Body of pancreas (tissue), 4 donors: ENCODE results near the gene PLXNA3. TPM values are rescaled to one million over a fixed set of nuclear protein-coding genes. Genes with fewer than 3 reads are reported as not detected.

Experiments used
- ATAC-seq: fragments of 150-250 bp; one replicate; pipeline ENCODE4 v1.9.1; 2016
- DNase-seq, 4 donors: peaks; one replicate each; pipeline ENCODE4 v3.0.0-alpha.2; 2019
- H3K27ac ChIP-seq, 4 donors: fragments of 200-600 bp; sonication (generic); 1 replicate in 3 of 4; 2 replicates in 1 of 4; pipeline versions ENCODE4 v1.5.1 to v1.6.1; 2016 to 2019; ENCODE audit warnings: mild to moderate bottlenecking in 1 of 4, mixed read lengths in 1 of 4, moderate library complexity in 1 of 4
- H3K27me3 ChIP-seq, 2 donors: fragments of 200-600 bp; sonication (generic); one replicate each; pipeline ENCODE4 v1.6.0; 2016; ENCODE audit warnings: mild to moderate bottlenecking in 1 of 2
- H3K36me3 ChIP-seq, 2 donors: fragments of 200-600 bp; sonication (generic); replicated peaks in 1 of 2; 2 replicates each; pipeline ENCODE4 v1.5.1; 2016; ENCODE audit warnings: low read depth in 2 of 2; ENCODE audit not compliant: insufficient read depth in 1 of 2
- H3K4me1 ChIP-seq: fragments of 200-600 bp; sonication (generic); one replicate; pipeline ENCODE4 v1.6.0; 2016
- H3K4me3 ChIP-seq, 2 donors: fragments of 200-600 bp; sonication (generic); 1 replicate in 1 of 2; 2 replicates in 1 of 2; pipeline ENCODE4 v1.5.1; 2016 to 2019
- H3K9me3 ChIP-seq, 3 donors: fragments of 200-600 bp; sonication (generic); 1 replicate in 2 of 3; 2 replicates in 1 of 3; pipeline ENCODE4 v1.5.1; 2016
- CTCF ChIP-seq, 7 experiments: fragments of 450-650 bp in 4 of 7; fragments of 200-600 bp in 3 of 7; sonication (generic) in 3 of 7; IDR thresholded peaks; one replicate each; pipeline ENCODE4 v1.5.1; 2016 to 2019; ENCODE audit warnings: antibody characterized with exemption in 7 of 7
- POLR2A ChIP-seq, 3 donors: fragments of 450-650 bp; IDR thresholded peaks; one replicate each; pipeline ENCODE4 v1.6.1; 2016; ENCODE audit warnings: antibody characterized with exemption in 3 of 3, mild to moderate bottlenecking in 2 of 3
- WGBS, 2 donors: methylation state at CpG; one replicate each; pipeline ENCODE4 v1.1.5; 2017; 5-methylcytosine and 5-hydroxymethylcytosine counted together
- intact Hi-C: fragments of 100-400 bp; cut with DNase I; formaldehyde crosslinking; loops from one replicate; pipeline ENCODE4 v1.15.1; 2023
- total RNA-seq, 2 donors: library from RNA; depleted of rRNA; stranded (reverse); fragments of >200 nt; gene quantifications; one replicate each; pipeline ENCODE4 v1.1.0, GENCODE V29; 2016

The PLXNA3 gene
- total RNA-seq, 2 donors from 2014 or later, result 7.3 to 19.1 TPM

- ATAC-seq, result no peak
- H3K4me3 ChIP-seq, result no peak overlapping the region
- no peaks in the 10 kb centered on the region for H3K9me3 ChIP-seq
- no peak for TF ChIP-seq CTCF (IDR thresholded peaks at IDR 0.05)
- no peak for TF ChIP-seq POLR2A (IDR thresholded peaks at IDR 0.05)
- DNase-seq, result peak; percentile 28 to 72 (median 30)
- no peaks in the 10 kb centered on the region for H3K36me3 ChIP-seq
- H3K27ac ChIP-seq, result no peak overlapping the region
- no peaks in the 10 kb centered on the region for H3K27me3 ChIP-seq
- H3K4me1 ChIP-seq, result peaks cover 33% of the 10 kb centered on the region
- intact Hi-C loops, result no loop called here
- 82 to 87% methylated on average over 7 to 18 of the region's 21 CpGs for WGBS, 2 donors
Observed at GRCh38 chrX:154441984-154442707, 15.9 kb upstream of the PLXNA3 start.

GRCh38 chrX:154443479-154443910 is 14.6 kb upstream of the PLXNA3 start:
- no peaks in the 10 kb centered on the region for H3K9me3 ChIP-seq
- H3K27ac ChIP-seq, result peak overlapping the region; percentile 58 to 81 (median 72)
- WGBS, 2 donors, result 13% methylated on average over 9 to 10 of the region's 10 CpGs
- intact Hi-C loops, result no loop called here
- H3K27me3 ChIP-seq, result no peaks in the 10 kb centered on the region
- peak; percentile 5 for ATAC-seq
- H3K4me3 ChIP-seq, result no peak overlapping the region
- peaks cover 0 to under 1% of the 10 kb centered on the region in 2 donors for H3K36me3 ChIP-seq
- H3K4me1 ChIP-seq, result peaks cover 26% of the 10 kb centered on the region
- TF ChIP-seq CTCF (IDR thresholded peaks at IDR 0.05) (no peak), POLR2A (IDR thresholded peaks at IDR 0.05) (no peak)
- DNase-seq, result no peak

GRCh38 chrX:154443992-154444754 is 13.9 kb upstream of the PLXNA3 start, which contains the start of gene FAM50A:
FAM50A (plus strand) TSS chrX:154444141; CDS start chrX:154444236, 95 bp downstream.
- Histone ChIP-seq H3K9me3 (no peaks in the 10 kb centered on the region), H3K27ac (peak within 1 kb of the TSS; percentile 58 to 81 (median 72)), H3K4me1 (peaks cover 22% of the 10 kb centered on the region), H3K27me3 (no peaks in the 10 kb centered on the region), H3K36me3 (peaks cover 0 to 4% of the 10 kb centered on the region in 2 donors), H3K4me3 (peak within 1 kb of the TSS; percentile 10 to 25)
- ATAC-seq (peak; percentile 91), DNase-seq (peak; percentile 77 to 86 (median 80))
- 1% methylated on average over 54 of the region's 94 CpGs; no CpG with 5 or more reads in 1 of the 2 donors for whole genome bisulfite sequencing, 2 donors
- intact Hi-C loops, result no loop called here
- no peak for TF ChIP-seq POLR2A (IDR thresholded peaks at IDR 0.05)
- TF ChIP-seq CTCF (IDR thresholded peaks at IDR 0.05), result peak in 2 of 7 experiments; percentile 14 to 24

GRCh38 chrX:154444755-154445246 is 13.3 kb upstream of the PLXNA3 start:
- Histone ChIP-seq H3K9me3 (no peaks in the 10 kb centered on the region), H3K36me3 (peaks cover 0 to 4% of the 10 kb centered on the region in 2 donors), H3K27ac (peak overlapping the region in 3 of 4 donors; percentile 20 to 81 (median 78)), H3K27me3 (no peaks in the 10 kb centered on the region), H3K4me3 (peak overlapping the region; percentile 10 to 25), H3K4me1 (peaks cover 22% of the 10 kb centered on the region)
- DNase-seq (no peak), ATAC-seq (peak; percentile 6)
- 35% methylated on average over 4 of the region's 13 CpGs; no CpG with 5 or more reads in 1 of the 2 donors for WGBS, 2 donors
- TF ChIP-seq CTCF (IDR thresholded peaks at IDR 0.05) (no peak), POLR2A (IDR thresholded peaks at IDR 0.05) (no peak)
- intact Hi-C loops, result no loop called here
